K562 treated with DMSO at 1 percent for 12 hours (cell line): ENCODE results near the gene TMEM203. TPM values are rescaled to one million over a fixed set of nuclear protein-coding genes. Genes with fewer than 3 reads are reported as not detected.

Experiments used
- total RNA-seq: library from RNA; unstranded; fragments of 300-600 nt; gene quantifications from 2 replicates; pipeline ENCODE4 v1.2.3, GENCODE V29; 2022; ENCODE audit not compliant: insufficient read depth

Gene TMEM203
- total RNA-seq, 1 experiment from 2014 or later = 56.7 TPM

Other genes starting within 250 kb of the TMEM203 start
- gene PTGDS, start 228.1 kb downstream of the TMEM203 start, total RNA-seq = 12.3 and 16.0 TPM in 2 replicates
- gene LCNL1, start 222.7 kb downstream of the TMEM203 start, total RNA-seq = not detected in 2 replicates
- gene PAXX, start 213.2 kb downstream of the TMEM203 start, total RNA-seq = 91.4 and 99.8 TPM in 2 replicates
- not detected in 2 replicates for gene CLIC3, start 209.1 kb downstream of the TMEM203 start, total RNA-seq
- gene ABCA2, start 177.4 kb downstream of the TMEM203 start, total RNA-seq = 5.4 and 10.9 TPM in 2 replicates
- not detected in 2 replicates for gene FUT7, start 173.6 kb downstream of the TMEM203 start, total RNA-seq
- gene NPDC1, start 159.5 kb downstream of the TMEM203 start, total RNA-seq = 1.0 and 4.3 TPM in 2 replicates
- not detected in 2 replicates for gene ENTPD2, start 151.6 kb downstream of the TMEM203 start, total RNA-seq
- gene SAPCD2, start 135.1 kb downstream of the TMEM203 start, total RNA-seq = 17.4 and 28.8 TPM in 2 replicates
- 5.9 and 8.8 TPM in 2 replicates for gene UAP1L1, start 128.1 kb downstream of the TMEM203 start, total RNA-seq
- 47.0 and 51.4 TPM in 2 replicates for gene MAN1B1, start 118.7 kb downstream of the TMEM203 start, total RNA-seq
- gene DPP7, start 90.9 kb downstream of the TMEM203 start, total RNA-seq = 194 and 200 TPM in 2 replicates
- gene GRIN1, start 66.5 kb downstream of the TMEM203 start, total RNA-seq = 0.85 TPM in 1 of 2 replicates, not detected in the other
- gene LRRC26, start 35.6 kb downstream of the TMEM203 start, total RNA-seq = not detected in 2 replicates
- gene TMEM210, start 33.6 kb downstream of the TMEM203 start, total RNA-seq = not detected in 2 replicates
- gene ANAPC2, start 17.1 kb downstream of the TMEM203 start, total RNA-seq = 35.8 and 51.1 TPM in 2 replicates
- gene SSNA1, start 17.0 kb downstream of the TMEM203 start, total RNA-seq = 138 and 226 TPM in 2 replicates
- 23.4 and 26.9 TPM in 2 replicates for gene TPRN, start 4.9 kb downstream of the TMEM203 start, total RNA-seq
- 12.6 and 31.3 TPM in 2 replicates for gene NDOR1, start 52 bp upstream of the TMEM203 start, total RNA-seq
- gene RNF208, start 16.6 kb upstream of the TMEM203 start, total RNA-seq = 7.4 and 10.2 TPM in 2 replicates
- 0.98 TPM in 1 of 2 replicates, not detected in the other for gene CYSRT1, start 19.5 kb upstream of the TMEM203 start, total RNA-seq
- gene RNF224, start 21.9 kb upstream of the TMEM203 start, total RNA-seq = not detected in 2 replicates
- not detected in 2 replicates for gene SLC34A3, start 25.3 kb upstream of the TMEM203 start, total RNA-seq
- 804 and 847 TPM in 2 replicates for gene TUBB4B, start 35.6 kb upstream of the TMEM203 start, total RNA-seq
- not detected in 2 replicates for gene STPG3, start 45.6 kb upstream of the TMEM203 start, total RNA-seq
- 77.5 and 88.0 TPM in 2 replicates for gene NELFB, start 49.7 kb upstream of the TMEM203 start, total RNA-seq
- 52.4 and 66.1 TPM in 2 replicates for gene TOR4A, start 72.1 kb upstream of the TMEM203 start, total RNA-seq
- 15.8 and 25.4 TPM in 2 replicates for gene NRARP, start 96.6 kb upstream of the TMEM203 start, total RNA-seq
- gene EXD3, start 217.5 kb upstream of the TMEM203 start, total RNA-seq = 10.2 and 10.6 TPM in 2 replicates
- gene NOXA1, start 217.7 kb upstream of the TMEM203 start, total RNA-seq = 1.6 TPM in 2 replicates
- gene ENTPD8, start 235.7 kb upstream of the TMEM203 start, total RNA-seq = 0.38 TPM in 1 of 2 replicates, not detected in the other